ENCODE data around the gene CACNB3.

Gene CACNB3

DNA sequence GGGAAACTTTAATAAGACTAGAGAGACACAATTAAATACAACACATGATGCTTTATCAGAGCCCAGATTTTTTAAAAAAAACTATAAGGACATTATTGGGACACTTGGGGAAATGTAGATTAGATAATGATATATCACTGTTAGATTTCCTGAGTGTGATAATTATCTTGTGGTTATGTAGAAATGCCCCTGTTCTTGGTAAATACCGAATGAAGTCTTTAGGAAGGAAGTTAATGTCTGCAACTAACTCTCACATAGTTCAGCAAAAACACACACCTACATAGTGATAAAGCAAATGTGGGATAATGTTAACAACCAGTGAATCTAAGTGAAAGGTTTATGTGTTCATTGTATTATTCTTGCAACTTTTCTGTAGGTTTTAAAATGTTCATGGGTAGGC, 14.6 kb upstream of the CACNB3 start:
- no peak overlapping the region for H3K27ac ChIP-seq (ENCODE audit: low read depth, low read length)
- no peaks in the 10 kb centered on the region for H3K79me1 ChIP-seq (ENCODE audit: low read length)
- H4K5ac ChIP-seq (ENCODE audit: low read length): no peak overlapping the region
- H3K4me1 ChIP-seq (ENCODE audit: control insufficient read depth, low read depth, low read length): no peaks in the 10 kb centered on the region
- no peak overlapping the region for H3K4me2 ChIP-seq (ENCODE audit: low read length)
- H2BK120ac ChIP-seq (ENCODE audit: low read depth, low read length): no peak overlapping the region
- no peak overlapping the region for H3K18ac ChIP-seq (ENCODE audit: low read length)
- no peak for DNase-seq
- H3K9ac ChIP-seq (ENCODE audit: low read length): no peak overlapping the region
- no peak overlapping the region for H3K56ac ChIP-seq (ENCODE audit: low read length)
- H3K79me2 ChIP-seq (ENCODE audit: control insufficient read depth, insufficient read depth, low read length): no peaks in the 10 kb centered on the region
- no peak overlapping the region for H4K8ac ChIP-seq (ENCODE audit: low read depth, low read length)
- H3K4ac ChIP-seq (ENCODE audit: low read depth, low read length): no peak overlapping the region
- no CpG with 5 or more reads among the region's 1 CpG for whole genome bisulfite sequencing (ENCODE audit: extremely low coverage, insufficient coverage, low lambda C conversion rate)
- H3K4me3 ChIP-seq (ENCODE audit: low read length): no peak overlapping the region
- no peak overlapping the region for H3K23ac ChIP-seq (ENCODE audit: low read length)
- H2BK15ac ChIP-seq (replicated peaks; ENCODE audit: low read depth): no peak overlapping the region
- no peaks in the 10 kb centered on the region for H3K27me3 ChIP-seq (ENCODE audit: insufficient read depth, low read length, poor library complexity)
- H2BK5ac ChIP-seq (ENCODE audit: low read length): no peak overlapping the region
- no peaks in the 10 kb centered on the region for H3K36me3 ChIP-seq (ENCODE audit: control insufficient read depth, insufficient read depth, low read length)
- H2AK5ac ChIP-seq (ENCODE audit: low read length): no peak overlapping the region

DNA sequence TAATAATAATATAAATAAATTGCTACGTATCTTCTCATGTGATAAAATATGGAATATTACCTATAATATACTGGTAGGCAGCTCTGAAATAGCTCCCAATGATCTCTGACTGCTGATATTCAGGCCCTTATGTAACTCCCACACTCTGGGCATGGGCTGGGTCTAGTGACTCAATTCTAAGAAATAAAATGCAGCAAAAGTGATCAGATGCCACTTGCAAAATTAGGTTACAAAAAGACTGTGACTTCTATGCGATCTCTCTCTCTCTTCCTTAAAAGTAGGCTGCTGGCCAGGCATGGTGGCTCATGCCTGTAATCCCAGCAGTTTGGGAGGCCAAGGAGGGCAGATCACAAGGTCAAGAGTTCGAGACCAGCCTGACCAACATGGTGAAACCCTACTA, 10.3 kb upstream of the CACNB3 start:
- no peaks in the 10 kb centered on the region for H3K79me2 ChIP-seq (ENCODE audit: control insufficient read depth, insufficient read depth, low read length)
- H4K8ac ChIP-seq (ENCODE audit: low read depth, low read length): no peak overlapping the region
- H3K4me2 ChIP-seq (ENCODE audit: low read length): no peak overlapping the region
- H3K79me1 ChIP-seq (ENCODE audit: low read length): no peaks in the 10 kb centered on the region
- H3K23ac ChIP-seq (ENCODE audit: low read length): no peak overlapping the region
- no peak overlapping the region for H4K5ac ChIP-seq (ENCODE audit: low read length)
- H3K56ac ChIP-seq (ENCODE audit: low read length): no peak overlapping the region
- no peak overlapping the region for H2BK120ac ChIP-seq (ENCODE audit: low read depth, low read length)
- no CpG with 5 or more reads among the region's 3 CpGs for WGBS (ENCODE audit: extremely low coverage, insufficient coverage, low lambda C conversion rate)
- no peaks in the 10 kb centered on the region for H3K27me3 ChIP-seq (ENCODE audit: insufficient read depth, low read length, poor library complexity)
- no peak overlapping the region for H2BK15ac ChIP-seq (replicated peaks; ENCODE audit: low read depth)
- H3K9ac ChIP-seq (ENCODE audit: low read length): no peak overlapping the region
- H3K4me1 ChIP-seq (ENCODE audit: control insufficient read depth, low read depth, low read length): no peaks in the 10 kb centered on the region
- no peak overlapping the region for H3K27ac ChIP-seq (ENCODE audit: low read depth, low read length)
- H2BK5ac ChIP-seq (ENCODE audit: low read length): no peak overlapping the region
- no peak overlapping the region for H3K18ac ChIP-seq (ENCODE audit: low read length)
- H3K4ac ChIP-seq (ENCODE audit: low read depth, low read length): no peak overlapping the region
- no peak for DNase-seq
- no peak overlapping the region for H3K4me3 ChIP-seq (ENCODE audit: low read length)
- H3K36me3 ChIP-seq (ENCODE audit: control insufficient read depth, insufficient read depth, low read length): no peaks in the 10 kb centered on the region
- H2AK5ac ChIP-seq (ENCODE audit: low read length): no peak overlapping the region

DNA sequence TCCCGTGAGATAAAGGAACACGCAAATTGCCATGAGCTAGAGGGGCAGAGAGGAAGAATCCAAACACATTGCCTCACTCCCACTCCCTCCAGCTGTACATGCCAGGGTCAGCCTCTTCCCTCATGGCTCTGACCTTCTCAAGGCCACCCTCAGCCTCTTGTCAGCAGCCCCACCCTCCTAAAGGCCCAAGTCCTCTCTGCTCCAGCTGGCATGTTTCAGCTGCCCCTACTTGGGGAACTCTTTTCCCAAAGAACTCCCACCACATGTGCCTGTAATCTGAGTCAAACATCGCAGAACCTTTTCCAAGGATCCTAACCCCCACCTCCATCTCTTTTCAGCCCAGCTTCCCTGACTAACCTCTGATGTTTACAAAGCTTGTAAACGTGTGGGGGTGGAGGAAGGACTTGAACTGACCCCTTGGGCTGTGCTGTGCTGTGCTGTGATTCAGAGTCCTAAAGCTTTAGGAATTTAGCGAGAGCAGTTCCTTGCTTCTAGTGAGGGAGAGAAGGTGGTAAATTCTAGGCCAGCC, 7.3 kb upstream of the CACNB3 start:
- H3K36me3 ChIP-seq (ENCODE audit: control insufficient read depth, insufficient read depth, low read length): no peaks in the 10 kb centered on the region
- no peaks in the 10 kb centered on the region for H3K79me2 ChIP-seq (ENCODE audit: control insufficient read depth, insufficient read depth, low read length)
- H3K56ac ChIP-seq (ENCODE audit: low read length): peak overlapping the region; percentile 71
- no peak overlapping the region for H2BK5ac ChIP-seq (ENCODE audit: low read length)
- H3K4me1 ChIP-seq (ENCODE audit: control insufficient read depth, low read depth, low read length): no peaks in the 10 kb centered on the region
- H3K4me3 ChIP-seq (ENCODE audit: low read length): no peak overlapping the region
- no peak overlapping the region for H3K9ac ChIP-seq (ENCODE audit: low read length)
- peak; percentile 60 for DNase-seq
- H3K18ac ChIP-seq (ENCODE audit: low read length): no peak overlapping the region
- no peaks in the 10 kb centered on the region for H3K79me1 ChIP-seq (ENCODE audit: low read length)
- H3K4ac ChIP-seq (ENCODE audit: low read depth, low read length): no peak overlapping the region
- H4K5ac ChIP-seq (ENCODE audit: low read length): no peak overlapping the region
- no CpG with 5 or more reads among the region's 5 CpGs for WGBS (ENCODE audit: extremely low coverage, insufficient coverage, low lambda C conversion rate)
- H3K23ac ChIP-seq (ENCODE audit: low read length): no peak overlapping the region
- H2AK5ac ChIP-seq (ENCODE audit: low read length): no peak overlapping the region
- H3K27ac ChIP-seq (ENCODE audit: low read depth, low read length): no peak overlapping the region
- H4K8ac ChIP-seq (ENCODE audit: low read depth, low read length): no peak overlapping the region
- H3K4me2 ChIP-seq (ENCODE audit: low read length): no peak overlapping the region
- H2BK120ac ChIP-seq (ENCODE audit: low read depth, low read length): no peak overlapping the region
- H3K27me3 ChIP-seq (ENCODE audit: insufficient read depth, low read length, poor library complexity): no peaks in the 10 kb centered on the region
- no peak overlapping the region for H2BK15ac ChIP-seq (replicated peaks; ENCODE audit: low read depth)

DNA sequence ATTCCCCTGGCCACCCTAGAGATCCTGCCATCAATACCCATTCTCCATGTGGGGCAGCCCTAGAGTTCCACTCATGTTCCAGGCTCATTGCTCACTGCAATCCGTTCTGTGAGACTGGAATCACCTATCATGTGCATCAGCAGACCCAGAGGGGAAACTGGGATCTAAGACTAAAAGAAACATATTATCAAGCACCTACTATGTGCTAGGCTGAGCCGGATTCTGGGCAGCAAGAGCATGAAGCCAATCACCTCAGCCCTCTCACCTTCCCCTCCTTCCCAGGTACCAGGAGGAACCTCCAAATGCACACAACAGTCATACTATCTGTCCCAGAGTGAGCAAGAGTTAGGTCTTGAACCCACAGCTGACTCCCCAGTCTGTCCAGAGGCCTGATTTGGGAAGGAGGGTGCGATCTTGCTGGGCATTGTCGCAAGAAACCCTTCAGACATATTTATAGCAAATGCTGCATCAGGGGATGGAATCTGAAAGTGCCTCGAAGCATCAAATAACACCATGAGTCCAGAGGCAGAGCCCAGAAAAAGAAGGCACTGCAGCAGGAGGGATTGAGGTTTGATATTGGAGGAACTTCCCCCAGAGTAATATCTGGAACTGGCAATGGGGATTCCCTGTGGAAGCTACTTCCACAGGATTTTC, 6.7 kb upstream of the CACNB3 start:
- Histone ChIP-seq H3K9ac (ENCODE audit: low read length) (no peak overlapping the region), H3K79me2 (ENCODE audit: control insufficient read depth, insufficient read depth, low read length) (no peaks in the 10 kb centered on the region), H2AK5ac (ENCODE audit: low read length) (no peak overlapping the region), H3K27me3 (ENCODE audit: insufficient read depth, low read length, poor library complexity) (peaks cover 4% of the 10 kb centered on the region), H3K79me1 (ENCODE audit: low read length) (no peaks in the 10 kb centered on the region), H2BK5ac (ENCODE audit: low read length) (no peak overlapping the region), H4K8ac (ENCODE audit: low read depth, low read length) (no peak overlapping the region), H2BK120ac (ENCODE audit: low read depth, low read length) (no peak overlapping the region), H4K5ac (ENCODE audit: low read length) (no peak overlapping the region), H3K36me3 (ENCODE audit: control insufficient read depth, insufficient read depth, low read length) (no peaks in the 10 kb centered on the region), H3K23ac (ENCODE audit: low read length) (no peak overlapping the region), H3K4ac (ENCODE audit: low read depth, low read length) (no peak overlapping the region), H3K4me1 (ENCODE audit: control insufficient read depth, low read depth, low read length) (no peaks in the 10 kb centered on the region), H3K56ac (ENCODE audit: low read length) (peak overlapping the region; percentile 27), H2BK15ac (replicated peaks; ENCODE audit: low read depth) (no peak overlapping the region), H3K27ac (ENCODE audit: low read depth, low read length) (no peak overlapping the region), H3K4me2 (ENCODE audit: low read length) (no peak overlapping the region), H3K18ac (ENCODE audit: low read length) (no peak overlapping the region), H3K4me3 (ENCODE audit: low read length) (no peak overlapping the region)
- no peak for DNase-seq
- WGBS (ENCODE audit: extremely low coverage, insufficient coverage, low lambda C conversion rate): no CpG with 5 or more reads among the region's 5 CpGs

DNA sequence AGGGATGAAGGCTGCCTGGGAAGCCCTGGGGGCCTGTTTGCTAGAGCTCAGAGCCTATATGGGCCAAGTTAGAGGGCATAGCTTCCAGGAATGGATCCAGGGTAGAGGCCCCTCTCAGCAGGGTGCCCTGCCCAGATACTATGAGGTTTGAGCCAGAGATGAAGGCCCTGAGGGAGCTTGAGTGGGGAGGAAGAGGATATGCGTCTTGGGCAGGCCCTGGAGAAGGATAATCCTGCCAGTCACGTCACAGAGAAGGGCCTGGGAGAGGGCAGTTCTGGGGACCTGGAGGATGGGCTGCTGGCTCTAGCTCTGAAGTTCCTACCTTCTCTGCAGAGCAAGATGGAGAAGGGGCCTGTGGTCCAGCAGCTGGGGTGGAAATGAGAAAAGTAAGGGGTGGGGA, 5.9 kb upstream of the CACNB3 start:
- Histone ChIP-seq H3K4me3 (ENCODE audit: low read length) (no peak overlapping the region), H3K27ac (ENCODE audit: low read depth, low read length) (no peak overlapping the region), H3K79me2 (ENCODE audit: control insufficient read depth, insufficient read depth, low read length) (no peaks in the 10 kb centered on the region), H3K79me1 (ENCODE audit: low read length) (no peaks in the 10 kb centered on the region), H4K8ac (ENCODE audit: low read depth, low read length) (no peak overlapping the region), H3K56ac (ENCODE audit: low read length) (peak overlapping the region; percentile 34), H3K36me3 (ENCODE audit: control insufficient read depth, insufficient read depth, low read length) (no peaks in the 10 kb centered on the region), H3K27me3 (ENCODE audit: insufficient read depth, low read length, poor library complexity) (peaks cover 12% of the 10 kb centered on the region), H2BK120ac (ENCODE audit: low read depth, low read length) (no peak overlapping the region), H3K23ac (ENCODE audit: low read length) (no peak overlapping the region), H2BK15ac (replicated peaks; ENCODE audit: low read depth) (no peak overlapping the region), H4K5ac (ENCODE audit: low read length) (no peak overlapping the region), H3K4me2 (ENCODE audit: low read length) (no peak overlapping the region), H3K18ac (ENCODE audit: low read length) (no peak overlapping the region), H2AK5ac (ENCODE audit: low read length) (no peak overlapping the region), H3K4me1 (ENCODE audit: control insufficient read depth, low read depth, low read length) (no peaks in the 10 kb centered on the region), H2BK5ac (ENCODE audit: low read length) (no peak overlapping the region), H3K9ac (ENCODE audit: low read length) (no peak overlapping the region), H3K4ac (ENCODE audit: low read depth, low read length) (no peak overlapping the region)
- no peak for DNase-seq
- WGBS (ENCODE audit: extremely low coverage, insufficient coverage, low lambda C conversion rate): no CpG with 5 or more reads among the region's 2 CpGs
